Vagina (tissue), 2 donors: ENCODE results near the gene NRL.

Experiments used
- CTCF ChIP-seq, 3 experiments: fragments of 450-650 bp in 2 of 3; fragments of 200-600 bp in 1 of 3; sonication (generic) in 1 of 3; IDR thresholded peaks; one replicate each; pipeline ENCODE4 v1.5.1; 2017 to 2019; ENCODE audit warnings: antibody characterized with exemption in 3 of 3, mild to moderate bottlenecking in 2 of 3, moderate library complexity in 2 of 3
- POLR2A ChIP-seq, 2 donors: fragments of 450-650 bp; IDR thresholded peaks; one replicate each; pipeline ENCODE4 v1.6.1; 2017; ENCODE audit warnings: antibody characterized with exemption in 2 of 2, mild to moderate bottlenecking in 2 of 2, moderate library complexity in 2 of 2
- POLR2AphosphoS5 ChIP-seq, 2 donors: sonication (generic); formaldehyde crosslinking; IDR thresholded peaks; one replicate each; pipeline ENCODE4 v1.9.0; 2017; ENCODE audit warnings: antibody characterized with exemption in 2 of 2, mild to moderate bottlenecking in 2 of 2, low read depth in 1 of 2; ENCODE audit not compliant: insufficient read depth in 1 of 2

GRCh38 chr14:24137529-24138395, 23.0 kb upstream of the NRL start:
- no peak for TF ChIP-seq CTCF (IDR thresholded peaks at IDR 0.05)
- TF ChIP-seq POLR2A (IDR thresholded peaks at IDR 0.05) = no peak
- TF ChIP-seq POLR2AphosphoS5 (IDR thresholded peaks at IDR 0.05; ENCODE audit: insufficient read depth in 1 of 2, low read depth in 1 of 2) = no peak
